ENCODE data around the gene NBPF8. TPM values are rescaled to one million over a fixed set of nuclear protein-coding genes. Genes with fewer than 3 reads are reported as not detected.
"Not testable (repeated sequence)": the region's sequence is repeated elsewhere in the genome, so short reads cannot be mapped to it uniquely, and the experiment has no call there.

The NBPF8 gene
- total and polyA plus RNA-seq, 4 donors, result 6.2 to 17.2 (median 9.2) TPM

DNA sequence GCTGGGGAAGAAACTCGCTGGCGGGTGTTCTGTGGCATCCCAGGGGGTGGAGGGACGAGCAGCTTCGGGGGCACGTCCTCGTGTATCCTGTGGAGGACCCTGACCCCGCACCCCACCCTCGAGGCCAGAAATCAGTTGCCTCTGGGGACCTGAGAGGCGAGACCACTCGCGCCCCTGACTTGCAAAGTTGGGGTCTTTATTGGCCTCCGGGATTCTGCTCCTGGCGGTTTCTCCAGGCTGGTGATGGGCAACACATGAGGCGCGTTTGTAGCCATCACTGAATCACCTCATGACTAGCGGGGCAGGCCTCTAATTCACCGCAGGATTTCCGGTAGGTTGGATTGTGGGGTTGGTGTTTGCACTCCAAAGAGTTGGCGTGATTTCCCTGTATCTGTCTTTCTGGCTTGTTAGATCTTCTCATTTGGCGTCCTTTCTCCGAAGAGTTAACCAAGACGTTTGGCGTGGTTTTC lies 692 bp downstream of the NBPF8 start:
- H3K4me1 ChIP-seq (ENCODE audit: control insufficient read depth in 5 of 5, insufficient read depth in 5 of 5, low read length in 5 of 5); H3K9me3 ChIP-seq (ENCODE audit: control insufficient read depth in 4 of 4, insufficient read depth in 3 of 4, low read length in 3 of 4); H3K27me3 ChIP-seq (ENCODE audit: control insufficient read depth in 3 of 3, insufficient read depth in 3 of 3, low read length in 2 of 3); H3K36me3 ChIP-seq (ENCODE audit: control insufficient read depth in 4 of 4, insufficient read depth in 4 of 4, low read length in 4 of 4): not testable (repeated sequence)
- peak; percentile 24 to 45 (median 34) for DNase-seq
- ATAC-seq (ENCODE audit: insufficient read depth, low FRiP score), result peak; percentile 87
- Histone ChIP-seq H3K4me3 (peak overlapping the region; percentile 39), H3K9ac (ENCODE audit: insufficient read depth in 1 of 2, low read length in 2 of 2) (peak overlapping the region in 1 of 2 donors; percentile 49), H3K27ac (ENCODE audit: low read depth in 1 of 2, low read length in 1 of 2) (peak overlapping the region in 1 of 2 donors; percentile 29)
- WGBS, 2 donors, result 1 to 8% methylated on average over 15 to 21 of the region's 23 CpGs

DNA sequence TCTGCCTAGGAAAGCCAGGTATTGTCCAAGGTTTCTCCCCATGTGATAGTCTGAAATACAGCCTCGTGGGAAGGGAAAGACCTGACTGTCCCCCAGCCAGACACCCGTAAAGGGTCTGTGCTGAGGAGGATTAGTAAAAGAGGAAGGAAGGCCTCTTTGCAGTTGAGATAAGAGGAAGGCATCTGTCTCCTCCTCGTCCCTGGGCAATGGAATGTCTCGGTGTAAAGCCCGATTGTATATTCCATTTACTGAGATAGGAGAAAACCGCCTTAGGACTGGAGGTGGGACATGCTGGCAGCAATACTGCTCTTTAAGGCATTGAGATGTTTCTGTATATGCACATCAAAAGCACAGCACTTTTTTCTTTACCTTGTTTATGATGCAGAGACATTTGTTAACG lies 10.2 kb downstream of the NBPF8 start:
- not testable (repeated sequence) for H3K9me3 ChIP-seq (ENCODE audit: control insufficient read depth in 4 of 4, insufficient read depth in 3 of 4, low read length in 3 of 4); H3K4me3 ChIP-seq; H3K36me3 ChIP-seq (ENCODE audit: control insufficient read depth in 4 of 4, insufficient read depth in 4 of 4, low read length in 4 of 4); DNase-seq; H3K9ac ChIP-seq (ENCODE audit: insufficient read depth in 1 of 2, low read length in 2 of 2); H3K27ac ChIP-seq (ENCODE audit: low read depth in 1 of 2, low read length in 1 of 2); H3K4me1 ChIP-seq (ENCODE audit: control insufficient read depth in 5 of 5, insufficient read depth in 5 of 5, low read length in 5 of 5); H3K27me3 ChIP-seq (ENCODE audit: control insufficient read depth in 3 of 3, insufficient read depth in 3 of 3, low read length in 2 of 3); ATAC-seq (ENCODE audit: insufficient read depth, low FRiP score)
- WGBS, 2 donors, result 27 to 53% methylated on average over 7 of the region's 7 CpGs

DNA sequence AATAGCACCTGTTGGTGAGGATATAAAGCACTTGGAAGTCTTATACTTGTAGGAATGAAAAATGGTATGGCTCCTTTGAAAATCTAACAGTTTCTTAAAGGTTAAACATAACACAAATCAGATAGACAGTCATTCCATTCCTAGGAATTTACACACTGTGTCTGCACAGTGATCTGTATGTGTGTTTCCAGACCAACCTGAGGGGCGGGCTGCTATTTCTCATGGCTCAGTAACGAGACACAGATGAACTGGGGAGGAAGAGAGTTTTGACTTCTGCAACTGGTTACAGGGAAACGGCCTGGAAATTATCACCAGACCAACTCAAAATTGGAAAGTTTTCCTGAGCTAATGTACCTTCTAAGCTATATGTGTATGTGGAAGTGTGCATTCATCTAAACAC lies 16.8 kb downstream of the NBPF8 start:
- not testable (repeated sequence) for H3K36me3 ChIP-seq (ENCODE audit: control insufficient read depth in 4 of 4, insufficient read depth in 4 of 4, low read length in 4 of 4); ATAC-seq (ENCODE audit: insufficient read depth, low FRiP score); DNase-seq

GRCh38 chr1:120433831-120434230 lies 19.0 kb downstream of the NBPF8 start:
- ATAC-seq (ENCODE audit: insufficient read depth, low FRiP score); H3K4me3 ChIP-seq; DNase-seq; H3K9ac ChIP-seq (ENCODE audit: insufficient read depth in 1 of 2, low read length in 2 of 2); H3K9me3 ChIP-seq (ENCODE audit: control insufficient read depth in 4 of 4, insufficient read depth in 3 of 4, low read length in 3 of 4); H3K27me3 ChIP-seq (ENCODE audit: control insufficient read depth in 3 of 3, insufficient read depth in 3 of 3, low read length in 2 of 3); H3K36me3 ChIP-seq (ENCODE audit: control insufficient read depth in 4 of 4, insufficient read depth in 4 of 4, low read length in 4 of 4); H3K4me1 ChIP-seq (ENCODE audit: control insufficient read depth in 5 of 5, insufficient read depth in 5 of 5, low read length in 5 of 5); H3K27ac ChIP-seq (ENCODE audit: low read depth in 1 of 2, low read length in 1 of 2): not testable (repeated sequence)
- WGBS, 2 donors, result 97 to 98% methylated on average over 15 of the region's 18 CpGs

More for the DNA sequence above, 16.8 kb downstream of the NBPF8 start:
- H3K4me1 ChIP-seq (ENCODE audit: control insufficient read depth in 5 of 5, insufficient read depth in 5 of 5, low read length in 5 of 5); H3K9me3 ChIP-seq (ENCODE audit: control insufficient read depth in 4 of 4, insufficient read depth in 3 of 4, low read length in 3 of 4); H3K4me3 ChIP-seq; H3K27me3 ChIP-seq (ENCODE audit: control insufficient read depth in 3 of 3, insufficient read depth in 3 of 3, low read length in 2 of 3); H3K27ac ChIP-seq (ENCODE audit: low read depth in 1 of 2, low read length in 1 of 2); H3K9ac ChIP-seq (ENCODE audit: insufficient read depth in 1 of 2, low read length in 2 of 2): not testable (repeated sequence)
- 67 to 100% methylated on average over 1 to 3 of the region's 3 CpGs for WGBS, 2 donors

- H3K27me3 ChIP-seq (ENCODE audit: control insufficient read depth in 3 of 3, insufficient read depth in 3 of 3, low read length in 2 of 3); ATAC-seq (ENCODE audit: insufficient read depth, low FRiP score); H3K27ac ChIP-seq (ENCODE audit: low read depth in 1 of 2, low read length in 1 of 2); H3K4me3 ChIP-seq; H3K4me1 ChIP-seq (ENCODE audit: control insufficient read depth in 5 of 5, insufficient read depth in 5 of 5, low read length in 5 of 5); H3K36me3 ChIP-seq (ENCODE audit: control insufficient read depth in 4 of 4, insufficient read depth in 4 of 4, low read length in 4 of 4); H3K9ac ChIP-seq (ENCODE audit: insufficient read depth in 1 of 2, low read length in 2 of 2); DNase-seq; H3K9me3 ChIP-seq (ENCODE audit: control insufficient read depth in 4 of 4, insufficient read depth in 3 of 4, low read length in 3 of 4): not testable (repeated sequence)
- WGBS, 2 donors, result 28 to 30% methylated on average over 2 of the region's 5 CpGs
Measured at GRCh38 chr1:120449124-120449523, 34.3 kb downstream of the NBPF8 start.

Other genes with a start within 250 kb of the NBPF8 start
- 10 to 100 TPM; 27.0 to 50.8 TPM for gene SEC22B, start 238.5 kb upstream of the NBPF8 start, total RNA-seq
- 10 to 100 TPM; 20.6 to 24.4 TPM for gene SEC22B, start 238.5 kb upstream of the NBPF8 start, polyA plus RNA-seq